GM19035 (cell line): ENCODE measurements around the gene SPDL1.

ENCODE experiments used
- ATAC-seq: cut with Tn5 transposase; IDR thresholded peaks from one replicate; pipeline ENCODE4 v1.9.1; 2021; ENCODE audit not compliant: unreplicated experiment

SPDL1 gene

DNA sequence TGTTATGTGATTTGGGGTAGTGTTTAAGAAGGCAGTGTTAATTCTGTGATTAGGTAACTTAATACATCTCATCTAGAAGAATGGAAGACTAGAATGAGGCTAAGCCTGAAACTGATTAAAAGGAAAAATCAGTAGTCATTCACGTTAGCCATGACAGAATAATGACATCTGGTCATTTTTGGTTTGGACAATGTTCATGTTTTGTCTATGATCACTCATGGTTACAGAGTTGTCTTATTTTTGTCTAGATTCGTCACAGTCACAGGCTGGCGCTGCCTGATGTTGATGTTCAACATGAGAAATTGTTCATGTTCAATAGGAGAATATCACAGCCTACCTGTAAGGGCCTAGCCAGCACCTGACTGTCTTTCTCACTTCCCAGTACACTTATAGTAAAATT, 44.0 kb downstream of the SPDL1 start:
- no peak for ATAC-seq

DNA sequence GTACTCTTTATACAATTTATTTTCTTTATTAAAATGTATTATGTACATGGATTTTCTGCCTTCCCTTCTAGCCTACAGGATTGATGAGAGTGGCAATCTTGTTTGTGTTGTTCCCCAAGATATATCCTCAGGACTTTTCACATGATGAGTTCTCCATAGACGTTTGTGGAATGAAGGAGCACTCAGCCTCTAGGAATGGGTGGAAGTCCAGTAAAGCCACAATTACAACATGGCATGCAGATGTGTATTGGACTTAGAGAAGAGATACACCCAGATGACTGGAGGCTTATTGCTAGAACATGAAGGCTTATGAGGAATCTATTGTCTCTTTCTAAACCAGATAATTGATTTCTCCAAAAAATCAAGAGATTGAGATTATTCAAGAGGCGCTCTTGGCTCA, 45.3 kb downstream of the SPDL1 start:
- no peak for ATAC-seq

DNA sequence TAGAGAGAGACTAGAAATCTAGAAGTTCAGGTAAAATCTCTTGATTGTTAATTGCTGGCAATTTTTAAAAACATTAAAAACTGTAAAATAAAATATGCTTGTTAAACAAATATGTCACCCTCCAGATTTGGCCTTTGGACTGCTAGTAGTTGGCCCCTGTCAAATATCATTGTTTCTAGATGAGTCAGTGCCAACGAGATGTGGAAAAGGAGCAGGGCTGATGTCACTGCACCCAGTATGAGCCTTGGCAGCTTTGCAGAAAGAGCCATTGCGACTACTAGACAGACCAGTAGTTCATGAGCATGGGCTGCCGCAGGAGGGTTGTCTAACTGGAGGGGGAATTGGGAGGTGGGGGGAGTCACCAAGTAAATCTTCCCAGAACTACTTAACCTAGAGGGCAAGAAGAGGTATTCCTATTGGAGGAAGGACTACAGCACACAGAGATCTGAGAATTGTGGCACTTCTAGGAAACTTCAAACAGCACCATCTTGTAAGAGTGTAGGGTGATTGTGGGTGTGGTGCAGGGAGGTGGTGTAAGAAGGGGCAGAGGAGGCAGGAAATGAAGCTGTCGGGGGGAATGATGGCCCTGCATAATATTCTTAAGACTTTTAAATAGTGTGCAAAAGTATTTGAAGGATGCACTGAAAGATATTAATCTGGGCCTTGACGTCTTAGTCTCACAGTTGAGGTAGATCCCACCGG, 46.4 kb downstream of the SPDL1 start:
- ATAC-seq, result no peak

DNA sequence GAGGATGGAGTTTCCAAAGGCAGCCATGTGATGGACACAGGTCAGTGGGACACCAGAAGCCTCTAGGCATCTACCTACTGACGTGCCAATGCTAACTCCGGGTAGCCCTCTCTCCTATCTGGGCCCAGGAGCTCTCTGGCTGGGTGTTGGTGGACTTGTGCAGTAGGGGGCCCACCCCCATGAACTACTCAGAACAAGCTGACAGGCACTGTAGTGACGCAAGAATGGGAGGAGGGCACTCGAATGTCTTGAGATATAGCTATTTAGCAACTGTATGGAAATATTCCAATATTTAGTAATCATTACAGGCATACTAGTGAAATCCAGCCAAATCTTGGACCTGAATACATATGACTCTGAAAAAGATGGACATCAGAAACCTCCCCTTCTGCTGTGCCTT, 47.8 kb downstream of the SPDL1 start:
- no peak for ATAC-seq

DNA sequence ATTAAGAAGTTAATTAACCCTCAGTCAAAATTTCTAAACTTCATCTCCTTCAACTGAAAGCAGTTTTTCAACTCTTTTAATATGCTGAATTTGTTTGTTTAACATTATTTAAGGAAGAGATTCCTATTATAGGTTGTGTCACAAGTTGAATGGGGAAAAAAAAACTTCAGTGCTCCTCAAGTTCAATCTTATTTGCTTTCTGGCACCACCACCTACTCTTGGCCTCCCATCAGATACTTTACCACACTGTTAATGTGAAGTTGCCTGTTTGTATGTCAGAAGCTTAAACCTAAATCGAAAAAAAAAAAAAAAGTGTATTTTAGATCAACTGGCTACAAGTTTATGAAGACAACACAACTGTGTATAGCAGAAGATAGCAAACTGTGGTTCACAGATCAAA, 49.4 kb downstream of the SPDL1 start:
- no peak for ATAC-seq

DNA sequence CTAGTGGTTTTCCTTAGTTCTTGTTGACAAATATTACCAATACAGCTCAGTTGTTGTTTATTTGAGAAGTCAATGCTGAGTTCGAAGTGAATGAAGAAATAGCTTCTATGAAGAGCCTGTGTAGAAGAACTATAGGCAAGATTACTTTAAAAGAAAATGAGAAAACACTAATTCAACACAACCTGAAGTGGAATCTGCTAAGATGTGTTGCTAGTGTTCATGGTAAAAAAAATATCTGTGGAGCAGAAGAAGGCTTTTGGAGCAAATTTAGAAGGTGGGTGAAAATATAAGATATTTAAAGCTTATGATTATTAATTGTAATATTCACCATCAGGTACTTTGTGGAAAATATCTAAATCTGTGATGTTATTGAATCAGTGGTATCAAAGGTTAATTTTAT, 51.0 kb downstream of the SPDL1 start:
- no peak for ATAC-seq

DNA sequence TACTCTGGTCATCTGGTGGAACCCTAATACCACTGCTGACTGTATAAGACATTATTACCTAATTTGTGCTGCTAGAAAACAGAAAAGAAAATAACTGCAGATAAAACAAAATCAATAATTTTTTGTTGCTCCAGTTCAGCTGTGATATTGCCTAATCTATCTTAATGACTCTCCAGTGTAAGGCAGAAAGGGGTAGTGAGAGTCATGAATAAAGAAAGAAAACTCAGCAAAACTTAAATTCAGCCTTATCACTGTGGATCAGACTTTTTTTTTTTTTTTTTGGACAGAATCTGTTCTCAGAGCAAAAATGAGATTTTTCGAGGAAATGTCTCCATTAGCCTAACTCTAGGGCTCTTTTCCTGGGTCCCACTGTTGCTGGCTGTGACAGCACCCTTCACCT, 52.4 kb downstream of the SPDL1 start:
- ATAC-seq, result no peak

DNA sequence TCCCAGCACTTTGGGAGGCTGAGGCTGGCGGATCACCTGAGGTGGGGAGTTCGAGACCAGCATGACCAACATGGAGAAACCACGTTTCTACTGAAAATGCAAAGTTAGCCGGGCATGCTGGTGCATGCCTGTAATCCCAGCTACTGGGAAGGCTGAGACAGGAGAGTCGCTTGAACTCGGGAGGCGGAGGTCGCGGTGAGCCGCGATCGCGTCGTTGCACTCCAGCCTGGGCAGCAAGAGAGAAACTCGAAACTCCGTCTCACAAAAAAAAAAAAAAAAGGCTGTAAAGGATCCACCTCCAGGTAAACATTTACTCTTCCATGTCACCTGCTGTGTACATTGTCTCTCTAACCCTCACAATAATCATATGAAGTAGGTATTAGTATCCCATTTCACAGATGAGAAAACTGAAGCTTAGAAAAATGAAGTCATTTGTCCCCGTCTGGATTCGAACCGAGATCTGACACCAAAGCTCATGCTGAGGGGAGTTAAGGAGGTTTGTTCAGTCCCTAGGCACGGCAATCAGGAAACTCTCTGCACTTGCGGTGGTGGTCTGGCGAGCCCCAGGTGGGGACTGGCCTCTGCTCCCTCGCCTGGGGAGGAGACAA, 53.0 kb downstream of the SPDL1 start:
- no peak for ATAC-seq

DNA sequence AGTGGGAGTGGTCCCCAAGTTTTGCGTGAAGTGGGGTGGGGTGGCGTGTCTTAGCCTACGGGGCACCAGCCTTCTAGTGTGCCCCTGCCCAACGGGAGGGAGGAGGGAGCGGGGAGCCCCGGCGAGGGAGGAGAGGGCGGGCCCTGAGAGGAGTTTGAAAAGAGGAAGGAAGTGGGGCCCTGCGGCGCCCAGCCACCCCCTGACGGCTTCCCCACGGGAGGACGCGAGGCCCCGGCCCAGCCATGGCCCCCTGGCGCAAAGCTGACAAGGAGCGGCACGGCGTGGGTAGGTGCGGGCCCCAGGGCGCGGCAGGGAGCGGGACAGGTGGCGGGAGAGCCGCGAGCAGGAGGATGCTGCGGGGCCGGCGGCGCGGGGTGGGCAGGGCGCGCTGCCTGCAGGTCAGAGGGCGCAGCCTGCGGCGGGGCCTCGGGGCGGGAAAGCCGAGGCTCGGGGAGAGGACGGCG, 53.5 kb downstream of the SPDL1 start, which contains the start of gene DOCK2:
Gene DOCK2, plus strand, starts transcription at position 191 of the 464 bp plus-strand sequence. Its CDS starts 52 bp downstream, at position 243.
- peak; percentile 91 for ATAC-seq

DNA sequence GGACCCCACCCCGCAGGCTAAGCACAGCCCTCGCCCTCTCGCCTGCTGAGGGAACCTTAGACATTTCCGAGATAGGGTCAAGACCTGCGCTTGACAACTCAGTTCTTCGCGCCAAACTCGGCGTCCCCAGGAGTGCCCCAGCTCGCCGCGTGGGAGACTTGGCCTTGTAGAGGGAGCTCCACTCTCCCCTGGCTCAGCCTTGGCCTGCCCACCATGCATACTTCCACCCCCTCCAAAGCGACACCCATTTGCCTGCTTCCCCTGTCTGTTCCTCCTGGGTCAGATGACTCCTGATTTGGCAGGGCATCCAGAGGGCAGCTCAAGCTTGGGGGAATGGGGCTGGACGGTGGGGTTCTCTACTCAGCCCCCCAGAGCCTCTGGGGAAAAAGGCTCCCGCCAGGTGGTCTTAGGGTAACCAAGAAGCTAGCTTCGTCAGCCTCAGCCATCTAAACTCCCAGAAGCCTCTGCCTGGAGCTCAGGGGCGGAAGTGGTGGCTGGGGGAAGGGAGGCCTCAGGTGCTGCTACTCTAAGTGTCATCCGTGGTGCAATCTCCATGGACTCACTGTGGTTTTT, 54.1 kb downstream of the SPDL1 start:
- ATAC-seq, result peak; percentile 60

DNA sequence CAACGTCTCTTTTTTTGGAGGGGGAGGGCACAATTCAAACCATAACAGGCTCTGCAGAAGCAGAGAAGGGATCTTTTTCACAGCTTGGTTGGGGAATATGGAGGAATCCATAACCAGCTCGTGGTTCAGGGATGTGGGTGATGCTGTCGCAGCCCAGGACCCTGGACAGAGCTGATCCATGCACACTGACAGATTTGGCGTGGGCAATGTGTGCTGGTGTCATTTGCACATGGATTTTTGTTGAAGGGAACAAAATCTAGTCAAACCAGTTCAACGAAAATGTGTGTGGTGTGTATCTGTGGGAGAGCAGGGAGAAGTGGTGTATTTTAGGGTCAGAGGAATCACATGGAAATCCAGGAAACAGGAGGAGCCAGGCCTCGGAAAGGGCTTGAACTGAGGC, 57.7 kb downstream of the SPDL1 start:
- no peak for ATAC-seq

DNA sequence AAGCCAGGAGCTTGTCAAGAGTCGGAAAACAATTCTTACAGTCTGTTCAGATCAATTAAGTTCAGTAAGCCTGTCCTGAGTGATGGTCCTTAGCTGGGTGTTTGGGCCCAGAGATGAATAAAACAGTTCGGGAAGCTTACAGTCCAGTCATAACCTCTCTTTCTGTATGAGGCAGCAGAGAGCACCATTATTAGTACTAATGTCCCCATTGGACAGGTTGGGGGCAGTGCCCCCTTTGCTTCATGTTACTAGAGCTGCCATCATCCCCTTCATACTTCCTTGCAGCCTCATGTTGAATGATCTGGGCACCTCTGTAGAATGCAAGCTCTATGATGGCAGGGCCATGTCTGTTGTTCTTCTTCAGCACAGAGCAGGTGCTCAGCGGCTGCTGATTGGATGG, 63.3 kb downstream of the SPDL1 start:
- no peak for ATAC-seq

DNA sequence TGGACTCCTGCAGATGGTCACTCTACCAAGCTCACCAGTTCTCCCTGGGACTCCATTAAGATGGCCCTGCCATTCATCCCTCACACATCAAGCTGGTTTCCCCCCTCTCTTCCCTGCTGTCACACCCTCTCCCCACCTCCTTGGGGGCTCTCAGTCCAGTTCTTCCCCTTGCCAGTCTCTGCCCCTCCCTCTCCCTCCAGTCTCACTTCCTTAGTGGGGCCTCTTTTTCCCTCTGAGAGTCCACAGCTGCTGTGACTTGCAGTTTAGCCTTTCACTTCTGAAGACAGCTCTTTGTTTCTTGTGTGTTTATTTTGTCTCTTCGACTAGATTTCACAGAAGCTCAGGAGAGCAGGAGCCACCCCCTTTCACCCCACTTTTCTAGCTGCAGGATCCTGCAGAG, 64.0 kb downstream of the SPDL1 start:
- ATAC-seq, result no peak

DNA sequence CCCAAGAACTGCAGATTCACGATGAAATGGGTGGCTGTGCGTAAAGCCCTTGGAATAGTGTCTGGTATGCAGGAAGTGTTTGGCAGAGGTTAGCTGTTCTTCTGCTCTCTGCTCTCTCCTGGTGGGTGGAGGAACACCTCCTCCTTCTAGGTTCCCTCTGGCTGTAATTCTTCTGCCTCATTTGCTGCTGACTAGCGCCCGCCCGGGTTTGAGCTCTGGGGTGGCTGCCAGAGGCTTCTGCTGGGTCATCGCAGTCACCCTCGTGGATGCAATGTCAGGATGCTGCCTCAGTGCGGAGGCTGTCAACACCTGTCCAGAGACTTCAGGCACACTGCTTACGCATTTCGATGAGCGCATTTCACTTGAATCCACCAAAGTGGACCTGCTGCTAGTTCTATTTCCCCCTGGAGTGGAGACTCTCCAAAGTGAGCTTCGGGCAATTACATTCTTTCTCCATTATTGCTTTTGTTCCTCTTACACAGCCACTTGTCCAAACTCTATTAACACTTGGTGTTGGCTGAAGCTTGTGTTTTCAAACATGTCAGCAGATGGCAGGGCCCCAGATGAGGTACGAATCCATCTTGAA, 65.2 kb downstream of the SPDL1 start:
- no peak for ATAC-seq

DNA sequence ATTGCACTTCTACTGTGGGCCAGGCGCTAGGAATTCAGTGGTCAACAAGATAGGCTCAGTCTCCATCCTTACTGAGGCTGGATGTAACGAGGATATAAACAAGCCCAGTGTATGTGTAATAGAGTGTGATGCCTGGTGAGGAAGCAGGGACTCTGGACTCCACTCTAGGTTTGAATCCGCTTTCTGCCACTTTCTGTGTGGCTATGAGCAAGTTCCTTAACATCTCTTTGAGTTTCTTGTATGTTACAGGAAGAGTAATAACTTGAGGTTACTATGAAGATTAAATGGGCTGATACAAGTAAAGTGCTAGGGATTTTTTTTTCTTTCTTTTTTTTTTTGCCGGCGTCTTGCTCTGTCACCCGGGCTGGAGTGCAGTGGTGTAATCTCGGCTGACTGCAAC, 65.9 kb downstream of the SPDL1 start:
- no peak for ATAC-seq

DNA sequence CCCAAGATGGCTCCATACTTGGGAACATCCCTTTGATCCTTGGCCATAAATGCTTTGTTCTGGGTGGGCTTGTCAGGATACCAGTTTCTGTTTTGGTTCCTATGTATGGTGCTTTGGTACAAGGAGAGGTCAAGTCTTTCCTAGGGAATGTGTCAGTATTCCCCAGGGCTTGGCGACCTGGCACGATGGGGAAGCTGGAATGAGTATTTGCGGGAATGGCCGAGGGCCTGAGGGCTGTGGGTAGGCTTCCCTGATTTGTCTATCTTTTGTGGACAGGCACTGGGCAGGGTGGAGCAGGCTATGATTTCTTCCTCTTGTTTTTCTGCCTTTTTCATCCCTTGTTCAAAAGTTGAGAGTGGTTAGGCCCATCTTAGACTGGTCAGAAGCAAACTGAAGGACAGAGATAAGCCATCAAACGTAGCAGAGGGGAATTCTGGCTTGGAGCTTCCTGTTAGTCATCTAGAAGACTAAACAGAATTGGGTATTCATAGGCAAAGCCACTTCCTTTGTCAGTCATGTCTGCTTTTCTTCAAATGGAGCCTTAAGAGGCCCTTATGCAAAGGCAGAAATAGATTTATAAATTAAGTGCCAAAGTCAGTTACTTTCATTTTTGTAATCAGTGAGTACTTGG, 67.2 kb downstream of the SPDL1 start:
- ATAC-seq, result peak; percentile 50

DNA sequence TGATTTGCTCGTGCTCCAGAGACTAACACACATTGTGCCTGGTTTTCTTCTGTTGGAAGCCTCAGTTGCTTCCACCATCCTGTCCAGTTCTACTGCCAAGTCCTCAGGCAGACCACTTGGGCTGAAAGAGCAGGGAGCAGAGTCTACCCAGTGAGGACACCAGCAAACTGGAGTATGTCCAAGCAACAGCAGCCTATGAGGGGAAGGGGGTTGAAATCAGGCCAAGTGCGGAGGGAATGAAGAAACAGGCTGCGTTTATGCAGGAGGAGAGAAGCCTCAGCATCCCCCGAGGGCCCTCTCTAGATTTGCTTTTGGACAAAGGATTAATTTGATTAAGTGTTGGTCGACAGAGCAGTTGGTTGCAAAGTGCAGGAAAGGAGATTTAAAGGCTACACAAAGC, 68.0 kb downstream of the SPDL1 start:
- no peak for ATAC-seq

DNA sequence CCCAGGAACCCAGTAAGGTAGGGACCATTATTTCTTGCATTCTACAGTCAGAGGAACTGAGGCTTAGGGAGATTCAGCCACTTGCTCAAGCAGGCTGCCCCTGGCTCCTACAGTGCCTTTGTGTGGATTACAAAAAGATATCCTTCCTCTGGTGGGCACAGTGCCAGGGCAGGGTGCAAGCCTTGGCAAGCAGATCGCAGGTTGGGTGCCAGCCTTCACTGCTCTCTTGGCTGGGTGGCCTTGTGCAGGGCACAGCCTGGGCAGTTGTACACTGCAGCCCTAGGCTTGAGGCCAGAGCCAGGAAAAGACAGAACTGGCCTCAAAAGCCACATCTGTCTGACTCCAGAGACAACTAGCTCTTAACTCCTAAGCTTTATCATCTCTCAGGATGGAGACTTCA, 68.5 kb downstream of the SPDL1 start:
- ATAC-seq, result no peak

DNA sequence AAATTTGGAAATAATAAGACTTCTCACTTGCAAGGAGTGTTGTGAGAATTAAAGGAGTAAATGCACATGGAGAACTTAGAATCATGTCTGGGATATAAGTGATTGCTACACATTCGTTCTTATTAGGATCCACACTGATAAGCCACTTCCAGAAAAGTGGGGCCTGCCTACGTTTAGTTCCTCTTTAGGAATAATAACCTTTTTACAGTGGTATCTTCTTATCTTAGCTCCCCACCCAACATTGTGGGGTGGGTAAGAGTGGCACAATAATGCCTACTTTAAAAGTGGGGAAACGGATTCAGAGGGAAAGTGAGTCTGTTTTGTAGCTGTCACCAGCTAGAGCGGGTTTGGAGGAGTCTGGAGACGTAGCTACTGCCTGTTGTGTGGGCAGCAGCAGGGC, 69.5 kb downstream of the SPDL1 start:
- ATAC-seq, result no peak
